ENCODE measurements around the gene ZNF831.
A peak's percentile ranks its signal among the peaks of the same experiment; 100 is the strongest.

Gene ZNF831

DNA sequence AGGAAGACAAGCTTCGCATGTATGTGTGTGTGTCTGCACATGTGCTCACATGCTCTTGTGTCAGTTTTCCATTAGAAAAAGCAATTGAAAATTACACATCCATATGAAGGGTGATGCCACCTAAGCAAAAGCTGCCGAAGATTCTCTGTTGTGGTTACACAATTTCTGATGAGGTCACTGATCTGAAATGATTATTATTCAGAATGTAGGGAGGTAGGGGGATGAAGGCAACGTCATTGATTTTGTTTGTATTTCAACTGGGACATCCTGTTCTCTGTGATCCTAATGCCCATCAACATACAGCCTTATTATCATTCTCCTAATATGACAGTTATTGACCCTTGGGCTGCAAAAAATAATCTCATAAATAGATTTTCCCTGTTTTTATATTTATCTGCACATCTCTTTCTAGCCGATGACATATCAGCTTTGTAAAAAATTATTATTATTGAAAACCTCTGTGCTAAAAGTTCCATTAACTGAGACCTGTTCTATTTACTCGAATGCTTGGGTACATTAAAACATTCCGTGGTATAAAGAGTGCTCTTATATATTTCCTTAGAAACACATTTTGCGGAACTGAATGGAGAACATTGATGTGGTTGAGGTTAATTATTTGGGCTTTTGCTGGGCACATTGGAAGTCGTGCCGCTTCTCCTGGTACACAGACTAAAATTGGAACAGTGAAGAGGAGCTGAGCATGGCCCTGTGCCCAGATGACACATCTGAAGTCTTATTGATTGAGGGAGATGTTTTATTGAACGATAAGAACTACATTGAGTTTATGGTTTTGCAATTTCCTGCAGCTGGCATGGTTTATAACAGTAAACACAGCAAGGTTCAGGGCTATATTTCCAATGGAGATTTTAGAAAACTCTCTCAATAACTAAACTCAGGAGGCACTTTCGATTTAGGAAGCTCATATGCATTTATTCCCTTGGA, 51.3 kb downstream of the ZNF831 start:
- no peak for DNase-seq (ENCODE audit: low read depth)

DNA sequence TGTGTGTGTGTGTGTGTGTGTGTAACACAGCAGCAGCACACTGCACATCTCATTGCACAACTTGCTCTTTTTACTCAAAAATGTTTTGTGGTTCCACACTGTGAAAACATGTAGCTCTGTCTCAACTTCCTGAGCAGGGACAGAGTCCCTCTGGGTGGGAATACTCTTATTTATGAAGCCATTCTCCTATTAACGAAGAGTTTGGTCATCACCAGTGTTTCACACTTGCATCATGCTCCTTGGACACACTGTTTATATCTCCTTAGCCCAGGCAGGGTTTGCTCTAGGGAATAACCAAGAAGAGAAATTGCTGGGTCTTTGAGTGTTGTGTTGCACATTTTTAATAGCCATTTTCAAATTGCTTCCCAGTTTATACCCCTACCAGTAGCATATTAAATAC, 53.6 kb downstream of the ZNF831 start:
- DNase-seq (ENCODE audit: low read depth): no peak

DNA sequence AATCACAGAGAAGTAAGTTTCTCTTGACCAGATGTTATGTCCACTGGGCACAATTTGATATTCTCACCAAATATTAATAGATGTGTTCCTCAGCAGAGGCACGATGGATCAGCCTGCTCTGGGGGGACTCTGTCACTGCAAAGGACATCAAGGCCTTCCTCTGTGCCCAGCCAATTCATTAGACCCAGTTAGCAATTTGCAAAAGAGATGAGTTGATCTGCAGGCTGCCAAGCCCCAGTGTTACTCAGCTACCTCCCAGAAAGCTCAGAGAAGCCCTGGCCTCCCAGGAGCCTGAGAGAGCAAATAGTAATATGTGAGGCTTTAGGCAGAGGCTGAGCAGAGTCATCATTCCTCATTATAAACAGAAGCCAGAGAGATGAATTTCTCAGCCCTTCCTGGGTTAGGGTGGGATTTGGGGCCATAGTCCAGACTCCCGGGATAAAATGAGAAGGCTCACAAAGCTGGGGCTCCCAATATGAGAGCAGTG, 54.2 kb downstream of the ZNF831 start:
- DNase-seq (ENCODE audit: low read depth): no peak

DNA sequence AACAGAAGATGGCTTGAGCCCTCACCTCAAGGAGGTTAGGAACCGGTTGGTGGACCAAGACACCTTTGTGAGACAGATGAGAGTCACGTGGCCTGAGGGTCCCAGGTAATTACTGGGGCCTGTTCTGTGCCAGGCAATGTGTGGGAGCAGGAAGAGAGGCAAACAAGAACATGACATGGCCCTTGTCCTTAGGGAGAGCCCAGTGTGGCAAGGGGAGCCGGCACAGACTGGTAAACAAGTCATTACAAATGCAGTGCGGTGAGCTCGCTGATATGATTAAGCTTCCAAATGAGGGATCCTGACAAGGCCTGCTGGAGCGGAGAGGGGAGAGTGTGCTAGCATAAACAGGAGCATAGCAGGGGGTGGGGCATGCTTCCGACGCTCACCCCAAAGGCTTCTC, 55.6 kb downstream of the ZNF831 start:
- DNase-seq (ENCODE audit: low read depth): no peak

- DNase-seq (ENCODE audit: low read depth): no peak
These were observed 56.5 kb downstream of the ZNF831 start for GRCh38 chr20:59220161-59220560.

GRCh38 chr20:59221049-59221706, 57.6 kb downstream of the ZNF831 start:
- DNase-seq (ENCODE audit: low read depth): no peak

GRCh38 chr20:59221707-59222252, 58.2 kb downstream of the ZNF831 start:
- DNase-seq (ENCODE audit: low read depth): no peak

- peak; percentile 62 for DNase-seq (ENCODE audit: low read depth)
These were observed 58.9 kb downstream of the ZNF831 start for GRCh38 chr20:59222253-59223181.

GRCh38 chr20:59223182-59223601, 59.6 kb downstream of the ZNF831 start:
- no peak for DNase-seq (ENCODE audit: low read depth)

GRCh38 chr20:59223750-59224149, 60.1 kb downstream of the ZNF831 start:
- DNase-seq (ENCODE audit: low read depth): no peak

DNA sequence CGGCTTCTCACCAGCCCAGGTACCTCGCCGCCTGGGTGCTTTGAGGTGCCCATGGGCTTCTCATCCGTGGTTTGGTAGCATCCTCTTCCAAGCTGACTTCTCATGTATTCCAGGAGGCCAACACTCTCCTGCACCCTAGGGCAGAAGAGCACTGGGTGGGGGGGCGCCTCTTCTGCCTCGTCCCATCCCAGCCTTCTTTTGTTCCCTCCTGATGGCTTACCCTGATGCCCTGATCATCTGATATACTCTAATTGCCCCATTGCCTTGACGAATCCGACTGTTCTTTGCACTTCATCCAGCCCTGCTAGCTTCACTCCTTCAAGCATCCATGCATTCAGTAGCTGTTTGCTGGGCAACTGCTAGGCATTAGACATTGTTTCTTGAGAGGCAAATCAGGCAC, 60.6 kb downstream of the ZNF831 start:
- DNase-seq (ENCODE audit: low read depth): no peak

DNA sequence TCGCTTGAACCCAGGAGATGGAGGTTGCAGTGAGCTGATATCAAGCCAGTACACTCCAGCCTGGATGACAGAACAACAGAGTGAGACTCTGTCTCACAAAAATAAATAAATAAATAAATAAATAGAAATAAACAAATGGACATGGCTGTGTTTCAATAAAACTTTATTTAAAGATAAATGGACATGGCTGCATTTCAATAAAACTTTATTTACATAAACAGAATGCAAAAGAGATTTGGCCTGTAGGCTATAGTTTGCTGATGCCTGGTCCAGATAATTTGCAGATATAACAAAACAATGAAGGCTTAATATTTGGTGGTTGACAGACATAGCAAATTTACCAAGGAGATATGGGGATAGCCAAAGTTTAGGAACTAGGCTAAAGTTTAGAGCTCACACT, 66.8 kb downstream of the ZNF831 start:
- DNase-seq (ENCODE audit: low read depth): no peak

DNA sequence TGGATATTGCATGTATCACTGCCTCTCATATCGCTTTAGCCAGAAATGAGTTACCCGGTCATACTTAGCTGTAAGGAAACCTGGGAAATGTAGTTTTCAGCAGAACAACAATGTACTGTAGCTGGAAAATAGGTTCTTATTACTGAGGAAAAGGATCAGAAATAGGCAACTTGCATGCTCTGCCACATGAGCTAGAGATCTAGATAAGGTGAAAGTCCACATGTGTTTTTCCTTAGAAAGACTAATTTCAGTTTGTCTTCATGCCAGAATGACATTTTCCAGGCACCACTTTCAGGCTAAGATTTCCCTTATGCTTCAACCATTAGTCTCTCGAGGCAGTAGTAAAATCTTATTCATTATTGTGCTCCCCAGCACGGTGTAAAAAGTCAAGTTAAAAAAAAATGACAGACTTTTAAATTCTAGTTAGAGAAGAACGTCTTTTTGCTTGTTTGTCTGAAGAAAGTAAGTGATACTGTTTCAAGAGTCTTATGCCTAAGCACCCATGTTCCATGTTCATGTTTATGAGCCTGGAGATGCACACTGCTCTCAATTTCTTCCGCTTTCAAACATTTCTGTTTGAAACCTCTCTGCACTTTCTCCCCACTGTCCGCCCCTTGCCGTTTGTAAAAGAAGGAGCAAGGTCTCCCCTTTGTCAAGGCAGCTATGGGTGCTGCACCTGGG, 67.6 kb downstream of the ZNF831 start:
- DNase-seq (ENCODE audit: low read depth): no peak

DNA sequence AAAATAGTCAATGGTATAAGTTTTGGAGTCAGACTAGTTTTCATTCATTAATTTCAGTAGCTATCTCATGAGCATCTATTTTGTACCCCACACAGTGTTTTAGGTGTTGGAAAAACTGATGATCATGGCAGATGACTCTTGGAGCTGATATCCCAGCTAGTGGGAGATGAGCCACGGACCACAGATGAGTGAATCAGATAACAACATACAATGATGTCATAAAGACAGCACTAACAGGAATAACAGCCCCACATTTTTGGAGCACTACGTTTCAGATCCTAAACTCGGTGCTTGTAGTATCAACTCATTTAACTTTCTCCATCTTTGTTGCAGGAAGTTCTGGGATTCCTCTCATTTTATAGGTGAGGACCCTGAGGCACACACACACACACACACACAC, 69.0 kb downstream of the ZNF831 start:
- no peak for DNase-seq (ENCODE audit: low read depth)

DNA sequence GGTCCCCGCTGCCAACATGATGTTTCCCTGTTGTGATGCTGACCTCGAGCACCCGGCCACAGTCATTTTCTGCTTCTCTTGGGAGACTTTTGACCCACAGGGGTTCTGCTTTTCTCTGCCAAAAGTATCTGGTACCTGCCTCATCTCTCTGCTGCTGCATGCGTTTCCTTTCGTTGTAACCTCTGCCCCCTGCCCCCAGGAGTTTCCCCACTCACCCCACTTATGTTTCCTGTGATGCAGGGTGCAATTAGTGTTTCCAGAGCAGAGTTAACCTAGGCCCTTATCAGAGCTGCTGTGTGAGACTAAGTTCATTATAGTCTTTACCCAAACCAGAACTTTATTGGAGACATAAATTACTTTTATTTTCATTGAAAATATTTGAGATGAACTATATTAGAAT, 71.6 kb downstream of the ZNF831 start:
- DNase-seq (ENCODE audit: low read depth): no peak

DNA sequence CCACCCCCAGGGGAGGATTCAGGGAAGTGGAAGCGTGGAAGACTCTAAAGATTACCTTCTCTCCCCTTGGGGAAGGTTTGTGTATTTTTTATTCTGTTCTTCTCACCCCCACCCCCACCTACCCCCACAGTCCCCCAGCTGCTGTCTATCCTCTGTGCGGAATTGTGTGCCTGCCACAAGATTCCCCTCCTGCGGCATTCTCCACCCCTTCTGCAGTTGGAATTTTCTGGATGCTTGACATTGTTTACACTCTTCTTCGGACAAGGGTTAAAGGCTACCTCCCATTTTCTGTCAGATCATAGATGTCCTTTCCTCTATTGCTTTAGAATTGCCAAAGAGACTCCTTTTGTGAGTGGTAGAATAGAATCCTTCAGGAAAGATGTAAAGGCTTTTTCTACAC, 76.4 kb downstream of the ZNF831 start:
- no peak for DNase-seq (ENCODE audit: low read depth)

DNA sequence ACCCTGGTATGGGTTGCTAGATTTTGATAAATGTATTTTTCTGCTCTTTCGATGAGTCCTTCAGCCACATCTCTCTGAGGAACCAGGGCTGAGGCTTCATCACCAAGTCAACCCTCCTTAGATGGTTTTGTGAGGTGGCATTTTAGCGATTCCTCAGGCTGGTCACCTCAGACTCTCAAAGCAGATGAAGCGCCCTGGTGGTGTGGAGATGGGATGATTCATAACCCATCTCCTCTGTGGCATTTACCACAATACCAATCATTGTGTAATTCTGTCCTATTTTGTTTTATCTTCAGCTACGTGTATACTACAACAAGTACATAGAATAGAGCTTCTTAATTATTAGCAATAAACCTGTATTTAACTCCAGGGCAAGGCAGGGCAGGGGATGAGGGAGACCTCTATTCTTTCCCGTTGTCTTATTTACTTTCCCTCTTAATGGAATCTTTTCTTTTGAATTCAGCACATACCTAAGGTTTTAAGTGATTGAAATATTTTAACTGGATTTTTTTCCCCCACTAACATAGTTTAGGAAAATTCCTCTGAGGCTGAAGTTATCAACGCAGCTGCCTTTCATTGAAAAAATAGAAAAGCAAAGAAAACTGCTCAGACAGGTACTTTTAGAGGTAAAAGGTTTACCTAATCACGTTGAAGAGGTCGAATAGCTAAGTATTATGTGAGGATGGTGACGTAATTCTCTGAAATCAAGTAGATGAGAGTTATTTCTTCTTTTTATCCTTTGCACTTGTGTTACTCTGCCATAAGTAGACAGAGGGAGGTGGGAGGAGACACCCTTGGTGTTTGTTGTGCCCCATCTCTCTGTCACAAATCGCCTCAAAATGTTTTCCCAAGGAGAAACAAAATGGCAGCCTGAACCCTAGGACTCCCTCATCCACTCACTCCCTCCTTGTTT, 79.3 kb downstream of the ZNF831 start:
- DNase-seq (ENCODE audit: low read depth): no peak

GRCh38 chr20:59246691-59247400, 83.2 kb downstream of the ZNF831 start:
- no peak for DNase-seq (ENCODE audit: low read depth)
